GM10847 (cell line): ENCODE results near the gene YBEY.

Source experiments
- POLR2A ChIP-seq: IDR thresholded peaks from 2 replicates; pipeline ENCODE4 v1.6.1; 2011; ENCODE audit not compliant: insufficient read length; ENCODE audit errors: extremely low read depth

YBEY gene

GRCh38 chr21:46255166-46255565 is 31.0 kb upstream of the YBEY start:
- no peak for TF ChIP-seq POLR2A

- TF ChIP-seq POLR2A = no peak
Measured at GRCh38 chr21:46255758-46256337, 30.3 kb upstream of the YBEY start.

GRCh38 chr21:46256501-46256994 is 29.6 kb upstream of the YBEY start:
- TF ChIP-seq POLR2A = no peak

GRCh38 chr21:46264046-46264689 is 22.0 kb upstream of the YBEY start:
- no peak for TF ChIP-seq POLR2A

GRCh38 chr21:46264690-46265144 is 21.4 kb upstream of the YBEY start:
- no peak for TF ChIP-seq POLR2A

DNA sequence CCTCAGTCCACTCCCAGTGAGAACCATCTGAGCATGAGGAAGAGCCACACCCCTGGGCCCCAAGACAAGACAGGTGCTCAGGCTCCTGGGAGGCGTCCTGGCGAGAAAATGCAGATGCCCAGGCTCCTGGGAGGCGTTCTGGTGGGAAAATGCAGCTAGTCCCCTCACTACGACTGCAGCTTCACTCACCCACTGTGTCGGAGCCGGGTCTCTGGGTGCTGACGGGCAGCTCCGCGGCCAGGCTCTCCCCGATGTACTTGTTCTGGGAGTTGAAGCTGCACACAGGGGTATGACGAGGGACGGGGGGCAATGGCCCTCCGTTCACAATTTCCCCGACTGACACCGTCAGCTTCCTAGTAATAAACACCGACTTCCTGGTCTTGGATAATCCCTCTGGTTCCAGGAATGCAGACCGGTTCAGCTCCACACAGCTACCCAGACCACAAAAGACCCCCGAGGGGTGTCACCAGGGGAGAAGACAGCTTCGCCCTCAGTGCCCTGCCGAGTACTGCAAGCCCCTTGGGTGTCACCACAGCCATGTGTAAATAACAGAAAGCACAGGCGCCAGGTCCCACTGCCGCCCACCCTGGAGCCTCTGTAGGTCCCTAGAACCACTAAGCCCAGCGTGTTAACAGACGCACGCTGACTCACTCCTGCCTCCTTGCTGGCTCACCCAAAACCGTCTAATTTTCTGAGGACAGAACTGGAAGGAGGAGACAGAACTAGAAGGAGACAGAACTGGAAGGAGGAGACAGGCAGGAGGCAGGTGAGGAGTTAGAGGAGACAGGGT is 20.2 kb upstream of the YBEY start:
- TF ChIP-seq POLR2A = no peak

GRCh38 chr21:46266946-46267345 is 19.2 kb upstream of the YBEY start:
- no peak for TF ChIP-seq POLR2A

- no peak for TF ChIP-seq POLR2A
Measured at GRCh38 chr21:46268371-46268770, 17.8 kb upstream of the YBEY start.

GRCh38 chr21:46269466-46269865 is 16.7 kb upstream of the YBEY start:
- no peak for TF ChIP-seq POLR2A

DNA sequence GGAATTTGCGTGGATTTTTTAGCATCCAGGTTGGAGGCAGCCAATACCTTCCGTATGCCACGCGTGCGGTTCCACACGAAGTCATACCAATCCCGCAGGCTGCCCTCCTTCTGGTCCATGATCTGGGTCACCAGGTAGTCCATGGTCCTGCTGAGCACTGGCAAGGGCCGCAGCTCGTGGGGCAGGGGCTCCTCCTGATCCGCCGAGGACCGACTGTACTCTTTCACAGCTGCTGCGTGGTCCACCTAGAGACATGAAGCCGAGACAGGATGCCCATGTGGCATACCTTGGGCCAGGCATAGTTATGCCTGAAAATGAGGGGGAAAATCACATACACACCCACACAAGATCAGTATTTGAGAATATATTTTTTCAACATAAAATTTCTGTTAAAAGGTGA is 12.8 kb upstream of the YBEY start:
- TF ChIP-seq POLR2A = no peak

- TF ChIP-seq POLR2A = no peak
Measured at GRCh38 chr21:46274797-46275390, 11.2 kb upstream of the YBEY start.

DNA sequence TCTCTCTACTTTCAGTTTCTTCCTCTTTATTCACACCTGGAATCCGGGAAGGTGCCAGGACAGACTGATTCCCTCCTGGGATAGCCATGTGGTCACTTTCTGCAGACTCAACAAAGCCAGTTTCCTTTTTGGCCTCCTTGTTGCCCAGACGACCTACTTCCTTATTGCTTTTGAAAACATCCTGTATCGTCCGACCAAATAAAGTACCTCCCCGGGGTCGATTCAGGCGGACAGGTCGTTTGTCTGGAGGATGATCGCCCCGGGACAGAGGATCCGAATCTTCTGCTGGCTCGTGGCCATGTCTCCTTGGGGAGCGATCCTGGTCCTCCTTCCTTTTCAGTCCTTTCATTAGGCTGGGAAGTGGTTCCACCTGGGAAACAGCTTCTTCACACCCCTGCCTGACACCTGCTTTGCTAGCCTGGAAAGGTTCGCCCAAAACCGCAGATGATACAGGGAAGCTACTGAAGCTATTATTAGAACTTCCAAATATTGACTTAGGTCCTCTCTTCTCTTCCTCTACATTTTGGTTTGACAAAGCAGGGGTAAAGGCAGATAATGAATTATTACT is 2.0 kb upstream of the YBEY start:
- TF ChIP-seq POLR2A = no peak

- TF ChIP-seq POLR2A = no peak
Measured at GRCh38 chr21:46284733-46285132, 1.4 kb upstream of the YBEY start.

GRCh38 chr21:46285206-46285661 is 908 bp upstream of the YBEY start, which contains the start of gene MCM3AP:
Gene MCM3AP (minus strand): TSS chr21:46285611. CDS start chr21:46285286, 325 bp downstream.
- TF ChIP-seq POLR2A = no peak

DNA sequence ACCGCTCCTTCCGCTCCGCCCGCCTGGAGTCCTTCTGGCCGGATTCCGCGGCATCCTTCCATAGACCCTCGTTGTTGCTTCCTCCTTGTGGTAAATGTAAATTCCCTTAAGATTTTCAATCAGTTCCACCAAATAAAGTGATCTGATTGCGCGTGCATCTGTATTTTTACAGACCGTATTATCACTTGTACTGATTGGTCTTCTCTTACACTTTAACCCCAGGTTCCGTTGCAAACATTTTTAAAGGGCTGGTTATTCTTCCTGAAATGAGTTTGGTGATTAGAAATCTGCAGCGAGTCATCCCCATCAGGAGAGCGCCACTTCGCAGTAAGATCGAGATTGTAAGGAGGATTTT is 483 bp downstream of the YBEY start:
- no peak for TF ChIP-seq POLR2A
